ENCODE results near the gene DIP2C.

DNA sequence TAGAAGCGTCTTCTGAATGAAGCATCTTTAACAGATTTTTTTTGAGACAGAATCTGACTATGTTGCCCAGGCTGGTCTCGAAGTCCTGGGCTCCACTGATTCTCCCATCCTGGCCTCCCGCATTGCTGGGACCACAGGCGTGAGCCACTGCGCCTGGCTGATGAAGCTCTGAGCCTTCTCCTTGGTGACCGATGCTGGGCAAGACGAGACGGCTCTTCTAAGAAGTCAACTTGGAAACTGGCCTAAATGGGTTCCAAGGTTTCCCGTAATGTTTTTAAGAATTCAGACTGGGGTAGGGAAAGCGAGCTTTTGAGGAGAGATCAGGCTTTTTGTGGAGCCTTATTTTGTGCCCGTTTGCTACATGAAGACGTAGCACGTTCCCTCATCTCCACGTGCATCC, 329.7 kb downstream of the DIP2C start:
- TF ChIP-seq, protein P1, sequence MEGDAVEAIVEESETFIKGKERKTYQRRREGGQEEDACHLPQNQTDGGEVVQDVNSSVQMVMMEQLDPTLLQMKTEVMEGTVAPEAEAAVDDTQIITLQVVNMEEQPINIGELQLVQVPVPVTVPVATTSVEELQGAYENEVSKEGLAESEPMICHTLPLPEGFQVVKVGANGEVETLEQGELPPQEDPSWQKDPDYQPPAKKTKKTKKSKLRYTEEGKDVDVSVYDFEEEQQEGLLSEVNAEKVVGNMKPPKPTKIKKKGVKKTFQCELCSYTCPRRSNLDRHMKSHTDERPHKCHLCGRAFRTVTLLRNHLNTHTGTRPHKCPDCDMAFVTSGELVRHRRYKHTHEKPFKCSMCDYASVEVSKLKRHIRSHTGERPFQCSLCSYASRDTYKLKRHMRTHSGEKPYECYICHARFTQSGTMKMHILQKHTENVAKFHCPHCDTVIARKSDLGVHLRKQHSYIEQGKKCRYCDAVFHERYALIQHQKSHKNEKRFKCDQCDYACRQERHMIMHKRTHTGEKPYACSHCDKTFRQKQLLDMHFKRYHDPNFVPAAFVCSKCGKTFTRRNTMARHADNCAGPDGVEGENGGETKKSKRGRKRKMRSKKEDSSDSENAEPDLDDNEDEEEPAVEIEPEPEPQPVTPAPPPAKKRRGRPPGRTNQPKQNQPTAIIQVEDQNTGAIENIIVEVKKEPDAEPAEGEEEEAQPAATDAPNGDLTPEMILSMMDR (IDR thresholded peaks at IDR 0.05), result no peak
- TF ChIP-seq ZNF121 (CRISPR knock-in tag; IDR thresholded peaks at IDR 0.05) (no peak), SP1 (CRISPR knock-in tag; conservative IDR thresholded peaks at IDR 0.05) (no peak), KAT7 (CRISPR knock-in tag; IDR thresholded peaks at IDR 0.05; ENCODE audit: borderline replicate concordance) (no peak), JUN (CRISPR knock-in tag; IDR thresholded peaks at IDR 0.05) (no peak)
- TF ChIP-seq, protein P2, sequence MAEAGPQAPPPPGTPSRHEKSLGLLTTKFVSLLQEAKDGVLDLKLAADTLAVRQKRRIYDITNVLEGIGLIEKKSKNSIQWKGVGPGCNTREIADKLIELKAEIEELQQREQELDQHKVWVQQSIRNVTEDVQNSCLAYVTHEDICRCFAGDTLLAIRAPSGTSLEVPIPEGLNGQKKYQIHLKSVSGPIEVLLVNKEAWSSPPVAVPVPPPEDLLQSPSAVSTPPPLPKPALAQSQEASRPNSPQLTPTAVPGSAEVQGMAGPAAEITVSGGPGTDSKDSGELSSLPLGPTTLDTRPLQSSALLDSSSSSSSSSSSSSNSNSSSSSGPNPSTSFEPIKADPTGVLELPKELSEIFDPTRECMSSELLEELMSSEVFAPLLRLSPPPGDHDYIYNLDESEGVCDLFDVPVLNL (CRISPR knock-in tag; IDR thresholded peaks at IDR 0.05; ENCODE audit: borderline replicate concordance, low read depth), result no peak
- TF ChIP-seq, protein P3, sequence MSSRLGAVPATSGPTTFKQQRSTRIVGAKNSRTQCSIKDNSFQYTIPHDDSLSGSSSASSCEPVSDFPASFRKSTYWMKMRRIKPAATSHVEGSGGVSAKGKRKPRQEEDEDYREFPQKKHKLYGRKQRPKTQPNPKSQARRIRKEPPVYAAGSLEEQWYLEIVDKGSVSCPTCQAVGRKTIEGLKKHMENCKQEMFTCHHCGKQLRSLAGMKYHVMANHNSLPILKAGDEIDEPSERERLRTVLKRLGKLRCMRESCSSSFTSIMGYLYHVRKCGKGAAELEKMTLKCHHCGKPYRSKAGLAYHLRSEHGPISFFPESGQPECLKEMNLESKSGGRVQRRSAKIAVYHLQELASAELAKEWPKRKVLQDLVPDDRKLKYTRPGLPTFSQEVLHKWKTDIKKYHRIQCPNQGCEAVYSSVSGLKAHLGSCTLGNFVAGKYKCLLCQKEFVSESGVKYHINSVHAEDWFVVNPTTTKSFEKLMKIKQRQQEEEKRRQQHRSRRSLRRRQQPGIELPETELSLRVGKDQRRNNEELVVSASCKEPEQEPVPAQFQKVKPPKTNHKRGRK (CRISPR knock-in tag; IDR thresholded peaks at IDR 0.05; ENCODE audit: borderline replicate concordance), result no peak

All from WTC11 (cell line).